HG03108 (cell line): ENCODE data around the gene GPHB5.

Source experiments
- ATAC-seq: cut with Tn5 transposase; IDR thresholded peaks from one replicate; pipeline ENCODE4 v1.9.1; 2021; ENCODE audit warnings: moderate library complexity; ENCODE audit not compliant: unreplicated experiment

The GPHB5 gene

DNA sequence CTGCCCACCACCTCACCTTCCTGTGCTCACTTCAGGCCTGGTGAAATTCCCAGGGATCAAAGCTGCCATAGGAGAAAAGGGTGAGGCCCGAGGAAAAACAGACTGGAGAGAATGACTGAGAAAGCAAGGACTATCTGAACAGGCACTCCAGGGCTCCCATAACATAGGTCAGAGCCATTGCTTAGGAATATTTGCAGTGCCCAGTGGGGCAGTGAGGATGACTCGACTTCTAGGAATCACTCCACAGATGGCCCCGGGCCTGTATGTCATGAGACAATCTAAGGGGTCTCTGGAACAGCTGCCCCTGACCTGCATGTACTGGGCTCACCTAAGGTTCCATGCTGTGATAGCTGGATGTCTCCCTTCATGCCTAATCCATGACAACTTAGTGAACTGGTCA is 51.6 kb downstream of the GPHB5 start:
- ATAC-seq: no peak

DNA sequence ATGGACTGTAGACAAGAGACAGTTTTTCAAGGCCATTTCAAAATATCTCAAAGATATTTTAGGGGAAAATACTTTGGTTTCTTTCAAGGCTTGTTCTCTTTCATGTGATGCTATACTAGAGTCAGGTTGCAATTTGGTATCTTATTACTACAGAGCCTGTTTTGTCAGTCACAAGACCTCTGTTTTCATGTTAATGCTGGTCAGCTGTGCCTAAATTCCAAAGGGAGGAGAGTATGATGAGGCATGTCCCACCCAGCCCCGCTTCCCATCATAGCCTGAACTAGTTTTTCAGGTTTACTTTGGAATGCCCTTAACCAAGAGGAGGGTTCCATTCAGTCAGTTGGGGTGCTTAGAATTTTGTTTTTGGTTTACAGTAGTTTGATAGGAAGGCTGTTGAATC is 52.6 kb downstream of the GPHB5 start:
- no peak for ATAC-seq
